Central memory CD8-positive, alpha-beta T cell (primary cell): ENCODE data around the gene CADM1.
"Not testable (repeated sequence)": the region's sequence is repeated elsewhere in the genome, so short reads cannot be mapped to it uniquely, and the experiment has no call there.

Source experiments
- ATAC-seq: fragments of 150-1000 bp; cut with Tn5 transposase; replicated peaks from 2 replicates; pipeline ENCODE4 v1.10.0; 2022; ENCODE audit warnings: mild to moderate bottlenecking, moderate FRiP score, moderate number of reproducible peaks; ENCODE audit not compliant: poor library complexity, severe bottlenecking; ENCODE audit errors: extremely low read depth
- DNase-seq, 2 donors: peaks; one replicate each; pipeline ENCODE4 v3.0.0; 2021; ENCODE audit warnings: low spot score in 2 of 2
- H3K27ac Mint-ChIP-seq: one replicate; pipeline ENCODE4 v1.8.0; 2022; ENCODE audit warnings: low read depth, mild to moderate bottlenecking, moderate library complexity, mixed read lengths
- H3K27me3 Mint-ChIP-seq: one replicate; pipeline ENCODE4 v1.8.0; 2022; ENCODE audit warnings: mixed read lengths
- H3K36me3 Mint-ChIP-seq: one replicate; pipeline ENCODE4 v1.8.0; 2022; ENCODE audit warnings: mild to moderate bottlenecking, moderate library complexity, mixed read lengths; ENCODE audit not compliant: insufficient read depth
- H3K4me1 Mint-ChIP-seq: one replicate; pipeline ENCODE4 v1.8.0; 2022; ENCODE audit warnings: mixed read lengths
- H3K4me3 Mint-ChIP-seq: one replicate; pipeline ENCODE4 v1.8.0; 2022; ENCODE audit warnings: mild to moderate bottlenecking, moderate library complexity, mixed read lengths
- H3K9me3 Mint-ChIP-seq: one replicate; pipeline ENCODE4 v1.8.0; 2022; ENCODE audit warnings: mixed read lengths

The CADM1 gene

DNA sequence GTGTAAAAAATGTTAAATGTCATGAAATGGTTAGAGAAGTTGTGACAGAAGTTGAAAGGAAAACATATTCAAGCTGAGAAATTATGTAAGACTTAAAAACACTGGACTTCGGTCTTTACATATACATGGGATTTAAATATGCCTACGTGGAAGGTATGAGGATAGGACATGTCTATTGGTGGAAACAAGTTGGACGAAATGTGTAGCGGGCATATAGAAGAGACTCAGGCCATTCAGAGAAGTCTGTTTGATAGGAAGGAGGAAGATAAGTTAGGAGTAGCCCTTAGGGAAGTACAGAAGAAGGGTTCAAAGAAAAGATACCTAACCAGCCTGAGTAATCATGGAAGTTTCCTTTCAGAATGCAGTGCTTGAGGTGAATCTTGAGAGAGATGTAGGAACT, 14.7 kb downstream of the CADM1 start:
- Mint-ChIP-seq H3K27ac (no peak overlapping the region), H3K9me3 (no peaks in the 10 kb centered on the region), H3K36me3 (peaks cover 2% of the 10 kb centered on the region), H3K4me1 (no peaks in the 10 kb centered on the region), H3K27me3 (peaks cover 33% of the 10 kb centered on the region), H3K4me3 (no peak overlapping the region)
- ATAC-seq (no peak), DNase-seq (no peak)

- H3K36me3 Mint-ChIP-seq: peaks cover 2% of the 10 kb centered on the region
- H3K27me3 Mint-ChIP-seq: peaks cover 33% of the 10 kb centered on the region
- no peak overlapping the region for H3K4me3 Mint-ChIP-seq
- no peaks in the 10 kb centered on the region for H3K9me3 Mint-ChIP-seq
- H3K4me1 Mint-ChIP-seq: no peaks in the 10 kb centered on the region
- no peak for DNase-seq
- no peak for ATAC-seq
- no peak overlapping the region for H3K27ac Mint-ChIP-seq
These were observed 15.3 kb downstream of the CADM1 start for GRCh38 chr11:115488945-115489344.

GRCh38 chr11:115481528-115481927, 22.7 kb downstream of the CADM1 start:
- Mint-ChIP-seq H3K36me3 (peaks cover 1% of the 10 kb centered on the region), H3K4me3 (no peak overlapping the region), H3K27ac (no peak overlapping the region), H3K4me1 (no peaks in the 10 kb centered on the region), H3K27me3 (peaks cover 4% of the 10 kb centered on the region), H3K9me3 (no peaks in the 10 kb centered on the region)
- ATAC-seq: no peak
- DNase-seq: no peak

DNA sequence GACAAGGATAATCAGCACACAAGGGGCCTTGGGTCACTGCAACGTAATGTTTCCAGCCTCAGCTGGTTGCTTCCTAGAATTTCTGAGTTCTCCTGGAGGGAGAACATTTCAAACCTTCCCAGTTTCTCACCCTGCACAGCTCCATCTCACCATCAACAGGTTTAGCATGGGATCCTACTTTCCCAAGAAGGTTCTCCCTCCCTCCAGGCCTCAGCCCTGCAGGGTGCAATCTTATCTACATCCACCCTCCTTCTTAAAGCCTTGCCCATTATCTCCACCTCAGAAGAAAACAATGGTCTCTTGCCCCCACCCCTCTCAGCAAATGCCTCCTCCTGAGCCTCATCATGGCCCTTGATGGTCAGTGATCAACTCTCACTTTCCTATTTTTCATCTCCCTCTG, 23.6 kb downstream of the CADM1 start:
- H3K27me3 Mint-ChIP-seq: no peaks in the 10 kb centered on the region
- H3K9me3 Mint-ChIP-seq: no peaks in the 10 kb centered on the region
- DNase-seq (no peak), ATAC-seq (no peak)
- H3K27ac Mint-ChIP-seq: no peak overlapping the region
- no peaks in the 10 kb centered on the region for H3K4me1 Mint-ChIP-seq
- peaks cover 1% of the 10 kb centered on the region for H3K36me3 Mint-ChIP-seq
- H3K4me3 Mint-ChIP-seq: no peak overlapping the region

- ATAC-seq: no peak
- DNase-seq: no peak
- Mint-ChIP-seq H3K4me3 (no peak overlapping the region), H3K4me1 (no peaks in the 10 kb centered on the region), H3K9me3 (no peaks in the 10 kb centered on the region), H3K27ac (no peak overlapping the region), H3K36me3 (peaks cover 1% of the 10 kb centered on the region), H3K27me3 (no peaks in the 10 kb centered on the region)
These were observed 26.8 kb downstream of the CADM1 start for GRCh38 chr11:115477410-115477809.

- Mint-ChIP-seq H3K4me3 (no peak overlapping the region), H3K27me3 (peaks cover 4% of the 10 kb centered on the region), H3K36me3 (peaks cover 1% of the 10 kb centered on the region), H3K27ac (no peak overlapping the region), H3K4me1 (no peaks in the 10 kb centered on the region), H3K9me3 (no peaks in the 10 kb centered on the region)
- no peak for ATAC-seq
- no peak for DNase-seq
These were observed 27.5 kb downstream of the CADM1 start for GRCh38 chr11:115476463-115477286.

DNA sequence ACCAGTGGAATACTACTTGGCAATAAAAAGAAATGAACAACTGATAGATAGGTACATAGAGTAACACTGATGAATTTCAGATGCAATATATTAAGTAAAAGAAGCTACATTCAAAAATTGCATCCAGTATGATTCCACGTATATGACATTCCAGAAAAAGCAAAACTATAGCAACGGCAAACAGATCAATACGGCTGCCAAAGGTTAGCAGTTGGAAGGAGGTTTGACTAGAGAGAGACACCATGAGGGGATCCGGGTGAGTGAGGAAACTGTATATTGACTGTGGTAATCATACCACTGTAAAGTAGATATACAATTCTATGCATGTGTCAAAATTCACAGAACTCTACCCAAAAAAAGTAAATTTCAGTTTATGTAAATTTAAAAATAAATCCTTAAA, 28.7 kb downstream of the CADM1 start:
- H3K4me3 Mint-ChIP-seq: no peak overlapping the region
- H3K9me3 Mint-ChIP-seq: no peaks in the 10 kb centered on the region
- DNase-seq (no peak), ATAC-seq (no peak)
- H3K36me3 Mint-ChIP-seq: peaks cover 1% of the 10 kb centered on the region
- H3K27ac Mint-ChIP-seq: no peak overlapping the region
- no peaks in the 10 kb centered on the region for H3K4me1 Mint-ChIP-seq
- H3K27me3 Mint-ChIP-seq: peaks cover 15% of the 10 kb centered on the region

GRCh38 chr11:115474306-115474705, 29.9 kb downstream of the CADM1 start:
- peaks cover 15% of the 10 kb centered on the region for H3K27me3 Mint-ChIP-seq
- ATAC-seq, H3K4me3 Mint-ChIP-seq, DNase-seq, H3K27ac Mint-ChIP-seq, H3K9me3 Mint-ChIP-seq, H3K4me1 Mint-ChIP-seq, H3K36me3 Mint-ChIP-seq: not testable (repeated sequence)

DNA sequence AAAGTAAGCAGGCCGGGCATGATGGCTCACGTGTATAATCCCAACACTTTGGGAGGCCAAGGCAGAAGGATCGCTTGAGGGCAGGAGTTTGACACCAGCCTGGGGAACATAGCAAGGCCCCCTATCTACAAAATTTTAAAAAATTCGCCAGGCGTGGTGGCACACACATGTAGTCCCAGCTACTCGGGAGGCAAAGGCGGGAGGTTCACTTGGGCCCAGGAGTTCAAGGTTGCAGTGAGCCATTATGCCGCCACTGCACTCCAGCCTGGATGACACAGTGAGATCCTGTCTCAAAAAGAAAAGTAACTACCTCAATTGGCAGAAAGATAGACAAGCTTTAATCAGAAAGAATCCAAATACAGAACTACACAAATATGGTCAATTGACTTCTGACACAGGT, 31.0 kb downstream of the CADM1 start:
- Mint-ChIP-seq H3K27me3 (peaks cover 22% of the 10 kb centered on the region), H3K36me3 (peaks cover 1% of the 10 kb centered on the region), H3K9me3 (no peaks in the 10 kb centered on the region), H3K4me3 (no peak overlapping the region), H3K27ac (no peak overlapping the region), H3K4me1 (no peaks in the 10 kb centered on the region)
- no peak for DNase-seq
- no peak for ATAC-seq

- ATAC-seq: no peak
- Mint-ChIP-seq H3K4me3 (no peak overlapping the region), H3K9me3 (no peaks in the 10 kb centered on the region), H3K4me1 (no peaks in the 10 kb centered on the region), H3K27me3 (peaks cover 25% of the 10 kb centered on the region), H3K27ac (no peak overlapping the region), H3K36me3 (peaks cover 3% of the 10 kb centered on the region)
- no peak for DNase-seq
These were observed 32.8 kb downstream of the CADM1 start for GRCh38 chr11:115471367-115471766.

GRCh38 chr11:115470928-115471327, 33.3 kb downstream of the CADM1 start:
- H3K27me3 Mint-ChIP-seq: peaks cover 25% of the 10 kb centered on the region
- H3K4me3 Mint-ChIP-seq: no peak overlapping the region
- peaks cover 3% of the 10 kb centered on the region for H3K36me3 Mint-ChIP-seq
- no peaks in the 10 kb centered on the region for H3K9me3 Mint-ChIP-seq
- H3K27ac Mint-ChIP-seq: no peak overlapping the region
- ATAC-seq (no peak), DNase-seq (no peak)
- no peaks in the 10 kb centered on the region for H3K4me1 Mint-ChIP-seq

GRCh38 chr11:115469361-115469760, 34.9 kb downstream of the CADM1 start:
- ATAC-seq (no peak), DNase-seq (no peak)
- peaks cover 3% of the 10 kb centered on the region for H3K36me3 Mint-ChIP-seq
- H3K27ac Mint-ChIP-seq: no peak overlapping the region
- peaks cover 25% of the 10 kb centered on the region for H3K27me3 Mint-ChIP-seq
- no peak overlapping the region for H3K4me3 Mint-ChIP-seq
- H3K4me1 Mint-ChIP-seq: no peaks in the 10 kb centered on the region
- no peaks in the 10 kb centered on the region for H3K9me3 Mint-ChIP-seq

GRCh38 chr11:115466122-115466521, 38.1 kb downstream of the CADM1 start:
- Mint-ChIP-seq H3K9me3 (no peaks in the 10 kb centered on the region), H3K4me3 (no peak overlapping the region), H3K36me3 (peaks cover 4% of the 10 kb centered on the region), H3K27me3 (peaks cover 29% of the 10 kb centered on the region), H3K4me1 (no peaks in the 10 kb centered on the region), H3K27ac (no peak overlapping the region)
- DNase-seq: no peak
- no peak for ATAC-seq
